HepG2 (cell line): ENCODE measurements around the gene CAMKV. TPM values are rescaled to one million over a fixed set of nuclear protein-coding genes. Genes with fewer than 3 reads are reported as not detected.

ENCODE experiments used
- ASH2L ChIP-seq: fragments of 300-600, 200-600 bp; sonication (generic); IDR thresholded peaks from 2 replicates; pipeline ENCODE4 v1.7.0; 2017; ENCODE audit warnings: low read depth, mild to moderate bottlenecking, moderate library complexity, mixed read lengths, low read length; ENCODE audit not compliant: insufficient read length
- CBX1 ChIP-seq: IDR thresholded peaks from one replicate; pipeline ENCODE4 v1.6.1; 2016; ENCODE audit warnings: antibody characterized with exemption, low read depth
- DNMT3B ChIP-seq: conservative IDR thresholded peaks from 2 replicates; pipeline ENCODE4 v1.6.1; 2016; ENCODE audit warnings: missing biosample characterization, control low read depth
- FOXA3 ChIP-seq: IDR thresholded peaks from 2 replicates; pipeline ENCODE4 v1.6.1; 2016; ENCODE audit warnings: missing genetic modification reagents, missing compliant biosample characterization
- GATAD2A ChIP-seq: IDR thresholded peaks from 2 replicates; pipeline ENCODE4 v1.6.1; 2016
- HDAC1 ChIP-seq: sonication (generic); formaldehyde crosslinking; IDR thresholded peaks from 2 replicates; pipeline ENCODE4 v1.5.1; 2020; ENCODE audit warnings: mild to moderate bottlenecking, missing genetic modification reagents
- HIVEP1 ChIP-seq: sonication (generic); formaldehyde crosslinking; IDR thresholded peaks from 2 replicates; pipeline ENCODE4 v1.4.0; 2020; ENCODE audit warnings: mild to moderate bottlenecking, missing genetic modification reagents
- HMG20A ChIP-seq: IDR thresholded peaks from 2 replicates; pipeline ENCODE4 v1.6.1; 2016; ENCODE audit warnings: borderline replicate concordance
- HNRNPL ChIP-seq: fragments of 200-400 bp; formaldehyde crosslinking; IDR thresholded peaks from 2 replicates; pipeline ENCODE4 v1.6.1; 2017; ENCODE audit warnings: mild to moderate bottlenecking, low read depth, low read length
- HNRNPUL1 ChIP-seq: fragments of 200-400 bp; formaldehyde crosslinking; IDR thresholded peaks from 2 replicates; pipeline ENCODE4 v1.6.1; 2017; ENCODE audit warnings: low read depth, mild to moderate bottlenecking, low read length, moderate library complexity
- MIER2 ChIP-seq: IDR thresholded peaks from 2 replicates; pipeline ENCODE4 v1.6.1; 2016; ENCODE audit warnings: missing biosample characterization, missing genetic modification reagents
- NCOR1 ChIP-seq: fragments of 200-600 bp; sonication (generic); IDR thresholded peaks from 2 replicates; pipeline ENCODE4 v1.7.0; 2017; ENCODE audit warnings: antibody characterized with exemption, low read length, borderline replicate concordance
- NFKB2 ChIP-seq: sonication (generic); formaldehyde crosslinking; IDR thresholded peaks from 2 replicates; pipeline ENCODE4 v1.4.0; 2020; ENCODE audit warnings: missing genetic modification reagents, borderline replicate concordance
- NFKBIZ ChIP-seq: IDR thresholded peaks from 2 replicates; pipeline ENCODE4 v1.6.1; 2018; ENCODE audit warnings: missing genetic modification reagents, missing compliant biosample characterization
- NR3C1 ChIP-seq: sonication (generic); formaldehyde crosslinking; IDR thresholded peaks from 2 replicates; pipeline ENCODE4 v1.4.0; 2020; ENCODE audit warnings: missing genetic modification reagents
- POLR2A ChIP-seq, 2 experiments: IDR thresholded peaks; 2 replicates each; pipeline ENCODE4 v1.6.1; 2011; ENCODE audit warnings: low read depth in 2 of 2, low read length in 2 of 2, mild to moderate bottlenecking in 1 of 2, moderate library complexity in 1 of 2; ENCODE audit not compliant: insufficient read depth in 1 of 2
- SP5 ChIP-seq: IDR thresholded peaks from 2 replicates; pipeline ENCODE4 v1.6.1; 2016; ENCODE audit warnings: low read depth, borderline replicate concordance
- SRF ChIP-seq: IDR thresholded peaks from 2 replicates; pipeline ENCODE4 v1.6.1; 2011; ENCODE audit warnings: mild to moderate bottlenecking, low read depth, low read length, moderate library complexity
- U2AF1 ChIP-seq: fragments of 200-400 bp; formaldehyde crosslinking; optimal IDR thresholded peaks from 2 replicates; pipeline ENCODE3; 2017; ENCODE audit warnings: mild to moderate bottlenecking, low read depth, low read length
- WIZ ChIP-seq: sonication (generic); formaldehyde crosslinking; IDR thresholded peaks from 2 replicates; pipeline ENCODE4 v1.5.1; 2020; ENCODE audit warnings: mild to moderate bottlenecking, missing genetic modification reagents
- ZBTB3 ChIP-seq: sonication (generic); formaldehyde crosslinking; IDR thresholded peaks from 2 replicates; pipeline ENCODE4 v1.4.0; 2020; ENCODE audit warnings: low read depth, mild to moderate bottlenecking, moderate library complexity, missing genetic modification reagents, borderline replicate concordance
- ZBTB7B ChIP-seq: sonication (generic); formaldehyde crosslinking; IDR thresholded peaks from 2 replicates; pipeline ENCODE4 v1.4.0; 2020; ENCODE audit warnings: missing genetic modification reagents
- ZNF101 ChIP-seq: sonication (generic); formaldehyde crosslinking; IDR thresholded peaks from 2 replicates; pipeline ENCODE4 v1.4.0; 2020; ENCODE audit warnings: mild to moderate bottlenecking, low read depth, missing genetic modification reagents, borderline replicate concordance
- ZNF143 ChIP-seq: sonication (generic); formaldehyde crosslinking; IDR thresholded peaks from 2 replicates; pipeline ENCODE4 v1.4.0; 2020; ENCODE audit warnings: missing genetic modification reagents
- ZNF292 ChIP-seq: sonication (generic); formaldehyde crosslinking; IDR thresholded peaks from 2 replicates; pipeline ENCODE4 v1.8.1; 2022; ENCODE audit warnings: mild to moderate bottlenecking, low read depth, missing genetic modification reagents, borderline replicate concordance
- ZNF33A ChIP-seq: sonication (generic); formaldehyde crosslinking; IDR thresholded peaks from 2 replicates; pipeline ENCODE4 v1.5.1; 2020; ENCODE audit warnings: missing genetic modification reagents, mild to moderate bottlenecking, moderate library complexity, borderline replicate concordance
- ZNF33B ChIP-seq: sonication (generic); formaldehyde crosslinking; IDR thresholded peaks from 2 replicates; pipeline ENCODE4 v1.5.1; 2020; ENCODE audit warnings: mild to moderate bottlenecking, missing genetic modification reagents
- ZNF382 ChIP-seq: sonication (generic); formaldehyde crosslinking; IDR thresholded peaks from 2 replicates; pipeline ENCODE4 v1.5.0; 2020; ENCODE audit warnings: missing genetic modification reagents, mild to moderate bottlenecking, borderline replicate concordance
- ZNF678 ChIP-seq: sonication (generic); formaldehyde crosslinking; IDR thresholded peaks from 2 replicates; pipeline ENCODE4 v1.4.0; 2020; ENCODE audit warnings: mild to moderate bottlenecking, missing genetic modification reagents
- polyA plus RNA-seq, 8 experiments: library from polyadenylated mRNA; depleted of rRNA in 3 of 8; stranded (reverse) in 7 of 8; unstranded in 1 of 8; fragments of >200 nt; fragmentation: Illumina TruSeq in 4 of 8; extraction: Trizol in 4 of 8; gene quantifications; 2 replicates each; pipeline versions ENCODE4 v1.2.1 to v1.2.3, GENCODE V29; 2011 to 2016; ENCODE audit warnings: low read depth in 4 of 8, missing spikeins in 1 of 8, mixed read lengths in 1 of 8; ENCODE audit not compliant: insufficient read depth in 1 of 8
- total RNA-seq, 5 experiments: library from RNA; depleted of rRNA; stranded (reverse); fragments of >200 nt; fragmentation: Illumina TruSeq; extraction: Trizol; gene quantifications; 2 replicates each; pipeline ENCODE4 v1.2.3, GENCODE V29; 2016; ENCODE audit warnings: low read depth in 1 of 5
- TF ChIP-seq, protein P1 (sequence below): IDR thresholded peaks from 2 replicates; pipeline ENCODE4 v1.6.1; 2016; ENCODE audit warnings: missing compliant biosample characterization, missing genetic modification reagents, borderline replicate concordance
- TF ChIP-seq, protein P2 (sequence below): IDR thresholded peaks from 2 replicates; pipeline ENCODE4 v1.6.1; 2016; ENCODE audit warnings: mild to moderate bottlenecking, missing biosample characterization, missing genetic modification reagents
- TF ChIP-seq, protein P3 (sequence below): IDR thresholded peaks from 2 replicates; pipeline ENCODE4 v1.6.1; 2016; ENCODE audit warnings: low read depth, control low read depth

Gene CAMKV
- total and polyA plus RNA-seq, 2 of the 13 experiments (the other 11 are each of a cell fraction or from before 2014, with no cell fraction given), result 0.13 to 0.15 TPM

DNA sequence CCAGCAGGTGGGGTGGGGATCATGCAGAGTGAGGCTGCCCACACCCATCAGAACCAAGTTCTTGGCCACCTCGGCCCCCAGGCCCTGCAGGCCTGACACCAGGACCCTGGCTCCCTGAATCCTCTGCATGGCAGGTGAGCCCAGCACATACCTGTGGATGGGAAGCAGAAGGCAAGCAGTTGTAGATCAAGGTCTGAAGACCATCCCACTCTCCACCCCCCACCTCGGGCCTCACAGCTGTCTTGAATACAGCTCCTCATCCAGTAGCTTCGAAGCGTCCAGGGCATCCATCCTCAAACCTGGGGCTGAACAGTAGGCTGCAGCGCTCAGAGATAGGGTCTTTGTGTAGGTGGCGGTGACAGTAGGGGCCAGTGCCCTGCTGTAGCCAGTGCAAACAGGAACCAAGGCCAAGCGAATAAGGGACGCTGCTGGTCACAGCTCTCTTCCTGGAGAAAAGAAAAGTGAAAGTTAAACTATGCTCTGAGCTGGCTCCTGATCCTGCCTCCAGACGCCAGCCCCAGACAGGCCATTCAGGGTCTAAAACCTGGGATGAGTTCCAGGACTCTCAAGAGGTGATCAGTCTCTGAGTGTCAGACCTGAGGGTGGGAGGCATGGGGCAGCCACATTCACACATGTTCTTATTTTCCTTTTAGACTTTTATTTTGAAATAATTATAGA lies 56.1 kb downstream of the CAMKV start, which contains the start of gene UBA7 (continued):
- no peak for TF ChIP-seq NFKBIZ (CRISPR knock-in tag)
- TF ChIP-seq MIER2 (CRISPR knock-in tag), result 0 out of 2 replicates have a peak, but pooled peaks have one; percentile 11
- no peak for TF ChIP-seq NR3C1
- TF ChIP-seq ZNF292 (CRISPR knock-in tag), result peak; percentile 70; the same call in 1 of the 2 replicates
- TF ChIP-seq GATAD2A (CRISPR knock-in tag), result peak; percentile 31; the same call in 1 of the 2 replicates
- TF ChIP-seq ASH2L, result peak; percentile 39
- TF ChIP-seq, protein P1, sequence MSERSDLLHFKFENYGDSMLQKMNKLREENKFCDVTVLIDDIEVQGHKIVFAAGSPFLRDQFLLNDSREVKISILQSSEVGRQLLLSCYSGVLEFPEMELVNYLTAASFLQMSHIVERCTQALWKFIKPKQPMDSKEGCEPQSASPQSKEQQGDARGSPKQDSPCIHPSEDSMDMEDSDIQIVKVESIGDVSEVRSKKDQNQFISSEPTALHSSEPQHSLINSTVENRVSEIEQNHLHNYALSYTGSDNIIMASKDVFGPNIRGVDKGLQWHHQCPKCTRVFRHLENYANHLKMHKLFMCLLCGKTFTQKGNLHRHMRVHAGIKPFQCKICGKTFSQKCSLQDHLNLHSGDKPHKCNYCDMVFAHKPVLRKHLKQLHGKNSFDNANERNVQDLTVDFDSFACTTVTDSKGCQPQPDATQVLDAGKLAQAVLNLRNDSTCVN (CRISPR knock-in tag), result no peak; the same call in 1 of the 2 replicates
- no peak for TF ChIP-seq HNRNPL
- TF ChIP-seq FOXA3, result peak; percentile 37; the same call in 1 of the 2 replicates
- TF ChIP-seq NCOR1, result no peak
- peak; percentile 34 to 45; a peak in 1 of 4 replicates for TF ChIP-seq POLR2A (IDR thresholded peaks at IDR 0.05; ENCODE audit: insufficient read depth in 1 of 2, low read depth in 2 of 2, low read length in 2 of 2)
- TF ChIP-seq HNRNPUL1, result no peak
- no peak for TF ChIP-seq ZNF101
- TF ChIP-seq U2AF1, result no peak
- no peak for TF ChIP-seq ZNF382 (CRISPR knock-in tag)
- TF ChIP-seq ZNF143 (CRISPR knock-in tag), result no peak
- TF ChIP-seq NFKB2 (CRISPR knock-in tag), result peak; percentile 60; the same call in 1 of the 2 replicates
- no peak for TF ChIP-seq ZNF33A (CRISPR knock-in tag)
- peak; percentile 76; the same call in 1 of the 2 replicates for TF ChIP-seq ZBTB7B (CRISPR knock-in tag)
- no peak for TF ChIP-seq HMG20A (CRISPR knock-in tag)
- no peak for TF ChIP-seq ZBTB3 (CRISPR knock-in tag)
- TF ChIP-seq, protein P2, sequence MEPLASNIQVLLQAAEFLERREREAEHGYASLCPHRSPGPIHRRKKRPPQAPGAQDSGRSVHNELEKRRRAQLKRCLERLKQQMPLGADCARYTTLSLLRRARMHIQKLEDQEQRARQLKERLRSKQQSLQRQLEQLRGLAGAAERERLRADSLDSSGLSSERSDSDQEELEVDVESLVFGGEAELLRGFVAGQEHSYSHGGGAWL (CRISPR knock-in tag), result no peak
- no peak for TF ChIP-seq ZNF33B
- no peak for TF ChIP-seq DNMT3B (CRISPR knock-in tag)
- TF ChIP-seq CBX1, result no peak
- no peak for TF ChIP-seq SRF
- TF ChIP-seq HIVEP1 (CRISPR knock-in tag), result no peak; the same call in 1 of the 2 replicates
- TF ChIP-seq WIZ (CRISPR knock-in tag), result no peak
- TF ChIP-seq, protein P3, sequence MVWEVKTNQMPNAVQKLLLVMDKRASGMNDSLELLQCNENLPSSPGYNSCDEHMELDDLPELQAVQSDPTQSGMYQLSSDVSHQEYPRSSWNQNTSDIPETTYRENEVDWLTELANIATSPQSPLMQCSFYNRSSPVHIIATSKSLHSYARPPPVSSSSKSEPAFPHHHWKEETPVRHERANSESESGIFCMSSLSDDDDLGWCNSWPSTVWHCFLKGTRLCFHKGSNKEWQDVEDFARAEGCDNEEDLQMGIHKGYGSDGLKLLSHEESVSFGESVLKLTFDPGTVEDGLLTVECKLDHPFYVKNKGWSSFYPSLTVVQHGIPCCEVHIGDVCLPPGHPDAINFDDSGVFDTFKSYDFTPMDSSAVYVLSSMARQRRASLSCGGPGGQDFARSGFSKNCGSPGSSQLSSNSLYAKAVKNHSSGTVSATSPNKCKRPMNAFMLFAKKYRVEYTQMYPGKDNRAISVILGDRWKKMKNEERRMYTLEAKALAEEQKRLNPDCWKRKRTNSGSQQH (CRISPR knock-in tag), result no peak
- no peak for TF ChIP-seq ZNF678
- no peak for TF ChIP-seq HDAC1 (CRISPR knock-in tag)
- TF ChIP-seq SP5 (CRISPR knock-in tag), result no peak
